ENCODE measurements around the gene PERCC1. TPM values are rescaled to one million over a fixed set of nuclear protein-coding genes. Genes with fewer than 3 reads are reported as not detected.

Gene PERCC1
- total RNA-seq, 4 donors from 2014 or later = 0.67 to 1.7 (median 1.6) TPM; not detected in 1

DNA sequence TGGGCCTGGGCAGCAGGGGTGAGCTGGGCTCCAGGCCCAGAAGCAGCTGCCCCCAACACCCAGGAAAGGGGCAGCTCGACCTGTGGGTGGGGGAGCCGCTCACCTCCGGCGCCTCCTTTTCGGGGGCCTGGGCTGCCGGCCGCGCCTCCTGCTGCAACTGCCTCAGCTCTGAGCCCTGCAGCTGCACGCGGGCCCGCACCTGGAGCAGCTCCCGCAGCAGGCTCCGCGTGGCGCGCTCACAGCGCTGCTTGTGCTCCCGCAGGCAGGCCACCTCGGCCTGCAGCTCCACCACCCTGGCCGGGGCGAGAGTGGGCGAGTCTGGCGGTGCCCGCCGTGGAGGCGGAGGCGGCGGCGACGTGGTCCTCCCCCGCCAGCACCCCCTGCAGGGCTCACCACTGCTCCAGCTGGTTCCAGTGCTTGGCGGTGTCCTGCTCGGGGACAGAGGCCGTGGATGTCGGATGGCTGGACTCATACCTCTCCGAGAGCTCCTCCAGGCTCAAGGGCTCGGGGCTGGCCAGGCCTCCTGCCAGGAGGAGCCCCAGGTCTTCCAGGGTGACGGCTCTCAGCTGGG, 12.6 kb downstream of the PERCC1 start:
- no peak overlapping the region for H3K27ac ChIP-seq
- WGBS, 2 donors = 78 to 86% methylated on average over 15 to 20 of the region's 38 CpGs
- peaks cover 21 to 24% of the 10 kb centered on the region in 2 donors for H3K36me3 ChIP-seq
- no peak for TF ChIP-seq POLR2A (IDR thresholded peaks at IDR 0.05)
- TF ChIP-seq, protein P1, sequence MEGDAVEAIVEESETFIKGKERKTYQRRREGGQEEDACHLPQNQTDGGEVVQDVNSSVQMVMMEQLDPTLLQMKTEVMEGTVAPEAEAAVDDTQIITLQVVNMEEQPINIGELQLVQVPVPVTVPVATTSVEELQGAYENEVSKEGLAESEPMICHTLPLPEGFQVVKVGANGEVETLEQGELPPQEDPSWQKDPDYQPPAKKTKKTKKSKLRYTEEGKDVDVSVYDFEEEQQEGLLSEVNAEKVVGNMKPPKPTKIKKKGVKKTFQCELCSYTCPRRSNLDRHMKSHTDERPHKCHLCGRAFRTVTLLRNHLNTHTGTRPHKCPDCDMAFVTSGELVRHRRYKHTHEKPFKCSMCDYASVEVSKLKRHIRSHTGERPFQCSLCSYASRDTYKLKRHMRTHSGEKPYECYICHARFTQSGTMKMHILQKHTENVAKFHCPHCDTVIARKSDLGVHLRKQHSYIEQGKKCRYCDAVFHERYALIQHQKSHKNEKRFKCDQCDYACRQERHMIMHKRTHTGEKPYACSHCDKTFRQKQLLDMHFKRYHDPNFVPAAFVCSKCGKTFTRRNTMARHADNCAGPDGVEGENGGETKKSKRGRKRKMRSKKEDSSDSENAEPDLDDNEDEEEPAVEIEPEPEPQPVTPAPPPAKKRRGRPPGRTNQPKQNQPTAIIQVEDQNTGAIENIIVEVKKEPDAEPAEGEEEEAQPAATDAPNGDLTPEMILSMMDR (IDR thresholded peaks at IDR 0.05) = no peak
- no peak for DNase-seq
- H3K27me3 ChIP-seq = no peaks in the 10 kb centered on the region
- no peaks in the 10 kb centered on the region for H3K9me3 ChIP-seq
- intact Hi-C loops (cut with DNase I) = no loop called here
- H3K4me1 ChIP-seq = peaks cover 0 to 3% of the 10 kb centered on the region in 2 donors
- H3K4me3 ChIP-seq (replicated peaks in 1 of 3) = no peak overlapping the region

DNA sequence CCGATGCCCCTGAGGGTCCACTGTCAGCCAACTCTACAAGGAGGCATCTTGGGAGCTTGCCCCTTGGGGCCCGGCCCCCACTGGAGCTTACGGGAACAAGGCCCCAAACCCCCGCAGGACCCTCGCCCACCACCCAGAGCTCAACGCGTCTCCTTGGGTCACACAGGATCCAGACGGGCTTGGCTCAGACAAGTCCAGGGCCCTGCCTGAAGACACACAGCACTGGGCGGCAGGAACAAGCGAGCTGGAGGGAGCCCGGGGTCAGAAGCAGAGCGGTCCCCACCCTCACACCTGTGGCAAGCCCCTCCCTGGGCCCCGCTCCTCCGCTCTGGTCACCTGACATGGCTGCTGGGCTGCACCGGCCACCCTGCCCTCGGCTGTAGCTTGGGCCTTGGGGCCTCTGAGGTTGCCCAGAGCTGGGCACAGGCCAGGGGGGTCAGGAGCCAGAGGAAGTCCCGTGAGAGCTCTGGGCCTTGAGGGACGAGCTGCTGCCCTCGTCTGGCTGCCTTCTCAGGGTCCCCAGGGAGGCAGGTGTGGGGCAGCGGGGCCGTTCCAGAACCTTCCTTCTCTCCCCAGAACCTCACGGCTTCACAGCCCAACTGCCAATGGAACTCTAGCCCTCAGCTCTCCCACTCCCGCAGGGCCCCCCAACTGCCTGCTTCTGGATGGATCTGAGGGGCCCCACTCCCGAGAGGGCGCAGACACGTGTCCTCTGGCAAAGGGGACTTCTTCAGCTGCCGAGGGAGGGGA, 13.3 kb downstream of the PERCC1 start, which contains the start of gene CCDC154:
Gene CCDC154, minus strand, starts transcription at position 577 of the 750 bp plus-strand sequence. Its CDS starts 234 bp downstream, at position 343.
- Histone ChIP-seq H3K36me3 (peaks cover 24% of the 10 kb centered on the region in 2 donors), H3K27me3 (no peaks in the 10 kb centered on the region), H3K4me3 (replicated peaks in 1 of 3) (no peak within 1 kb of the TSS), H3K27ac (no peak within 1 kb of the TSS), H3K9me3 (no peaks in the 10 kb centered on the region), H3K4me1 (no peaks in the 10 kb centered on the region)
- WGBS, 2 donors = 87 to 89% methylated on average over 10 to 11 of the region's 27 CpGs
- no peak for TF ChIP-seq POLR2A (IDR thresholded peaks at IDR 0.05)
- TF ChIP-seq, protein P1 (IDR thresholded peaks at IDR 0.05) = no peak
- no peak for DNase-seq
- intact Hi-C loops (cut with DNase I) = no loop called here

GRCh38 chr16:1444730-1445517, 14.0 kb downstream of the PERCC1 start:
- Histone ChIP-seq H3K36me3 (peaks cover 27% of the 10 kb centered on the region in 2 donors), H3K27ac (no peak overlapping the region), H3K27me3 (no peaks in the 10 kb centered on the region), H3K4me3 (replicated peaks in 1 of 3) (no peak overlapping the region), H3K4me1 (no peaks in the 10 kb centered on the region), H3K9me3 (no peaks in the 10 kb centered on the region)
- intact Hi-C loops (cut with DNase I) = no loop called here
- no peak for TF ChIP-seq POLR2A (IDR thresholded peaks at IDR 0.05)
- TF ChIP-seq, protein P1 (IDR thresholded peaks at IDR 0.05) = no peak
- WGBS, 2 donors = 93% methylated on average over 28 to 38 of the region's 48 CpGs
- DNase-seq = no peak

DNA sequence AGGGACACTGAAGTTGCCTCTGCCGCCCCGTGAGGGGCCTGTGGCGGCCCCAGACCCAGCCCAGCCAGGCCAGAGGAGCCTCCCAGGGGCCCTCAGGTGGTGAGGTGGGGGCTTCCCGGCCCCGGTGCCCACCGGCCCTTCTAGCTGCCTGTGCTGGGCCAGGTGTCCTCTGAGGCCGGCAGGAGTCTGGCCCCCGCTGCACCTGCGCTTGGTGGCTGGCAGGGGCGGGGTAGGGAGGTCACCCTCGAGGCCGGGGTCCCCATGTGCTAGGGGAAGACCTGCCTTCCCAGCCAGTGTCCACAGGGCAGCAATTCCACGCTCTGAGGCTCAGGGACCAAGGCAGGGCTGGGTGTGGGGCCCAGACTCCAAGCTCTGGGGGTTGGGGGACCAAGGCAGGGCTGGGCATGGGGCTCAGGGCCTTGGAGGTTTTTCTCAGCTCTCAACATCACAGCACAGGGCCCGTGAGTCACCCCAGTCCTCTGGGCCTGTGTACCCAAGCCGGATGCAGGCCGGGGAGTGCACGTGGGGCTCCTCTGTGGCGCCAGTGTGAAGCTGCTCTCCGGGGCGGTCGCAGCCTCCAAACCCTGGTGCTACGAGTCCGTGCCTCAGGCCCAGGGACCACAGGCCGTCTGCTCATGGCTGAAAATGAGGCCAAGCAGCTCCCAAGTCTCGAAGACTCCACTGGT, 14.8 kb downstream of the PERCC1 start:
- Histone ChIP-seq H3K4me1 (no peaks in the 10 kb centered on the region), H3K27me3 (no peaks in the 10 kb centered on the region), H3K27ac (no peak overlapping the region), H3K4me3 (replicated peaks in 1 of 3) (no peak overlapping the region), H3K9me3 (no peaks in the 10 kb centered on the region), H3K36me3 (peaks cover 30 to 33% of the 10 kb centered on the region in 2 donors)
- WGBS, 2 donors = 100% methylated on average over 1 of the region's 25 CpGs; no CpG with 5 or more reads in 1 of the 2 donors
- TF ChIP-seq, protein P1 (IDR thresholded peaks at IDR 0.05) = no peak
- no peak for TF ChIP-seq POLR2A (IDR thresholded peaks at IDR 0.05)
- intact Hi-C loops (cut with DNase I) = no loop called here
- no peak for DNase-seq
